GM23338 (cell line): ENCODE results near the gene SMYD1. TPM values are rescaled to one million over a fixed set of nuclear protein-coding genes. Genes with fewer than 3 reads are reported as not detected.

Experiments used
- ATAC-seq: fragments of 200-7000 bp; cut with Tn5 transposase; 3 replicates; pipeline ENCODE4 v1.9.1; 2020
- DNase-seq: peaks from one replicate; pipeline ENCODE4 v3.0.0-alpha.2; 2015; ENCODE audit warnings: low spot score
- H2AFZ ChIP-seq: fragments of 200-600 bp; sonication (generic); 2 replicates; pipeline ENCODE4 v1.8.0; 2016; ENCODE audit warnings: antibody characterized with exemption, mild to moderate bottlenecking, moderate library complexity
- H3F3A ChIP-seq: fragments of 200-600 bp; sonication (generic); replicated peaks from 2 replicates; pipeline ENCODE4 v1.8.0; 2017; ENCODE audit warnings: antibody characterized with exemption, mixed run types, low read depth
- H3K27ac ChIP-seq: fragments of 200-600 bp; sonication (generic); 2 replicates; pipeline ENCODE4 v1.6.1; 2016; ENCODE audit warnings: low read depth
- H3K27me3 ChIP-seq: fragments of 200-600 bp; sonication (generic); 2 replicates; pipeline ENCODE4 v1.8.0; 2016; ENCODE audit warnings: mild to moderate bottlenecking, mixed run types, moderate library complexity; ENCODE audit not compliant: insufficient read depth
- H3K36me3 ChIP-seq: fragments of 200-600 bp; sonication (generic); 2 replicates; pipeline ENCODE4 v1.8.0; 2016; ENCODE audit warnings: mild to moderate bottlenecking; ENCODE audit not compliant: insufficient read depth
- H3K4me1 ChIP-seq: fragments of 200-600 bp; sonication (generic); 2 replicates; pipeline ENCODE4 v1.8.0; 2016; ENCODE audit warnings: mild to moderate bottlenecking, moderate library complexity; ENCODE audit not compliant: insufficient read depth
- H3K4me2 ChIP-seq: fragments of 200-600 bp; sonication (generic); 2 replicates; pipeline ENCODE4 v1.7.1; 2017; ENCODE audit warnings: mixed run types
- H3K4me3 ChIP-seq: fragments of 200-600 bp; sonication (generic); 2 replicates; pipeline ENCODE4 v1.6.1; 2016; ENCODE audit warnings: mixed run types
- H3K79me2 ChIP-seq: fragments of 200-600 bp; sonication (generic); replicated peaks from 2 replicates; pipeline ENCODE4 v1.8.0; 2017; ENCODE audit warnings: mild to moderate bottlenecking; ENCODE audit not compliant: insufficient read depth
- H3K9me2 ChIP-seq: fragments of 200-600 bp; sonication (generic); 2 replicates; pipeline ENCODE4 v1.8.0; 2017; ENCODE audit not compliant: insufficient read depth
- H4K20me1 ChIP-seq: fragments of 200-600 bp; sonication (generic); replicated peaks from 2 replicates; pipeline ENCODE4 v1.8.0; 2017; ENCODE audit warnings: mild to moderate bottlenecking; ENCODE audit not compliant: insufficient read depth
- H3K27ac Mint-ChIP-seq: 2 replicates; pipeline ENCODE4 v1.8.0; 2020; ENCODE audit warnings: inconsistent platforms, mild to moderate bottlenecking, moderate library complexity, mixed read lengths
- H3K27me3 Mint-ChIP-seq: 3 replicates; pipeline ENCODE4 v1.8.0; 2022; ENCODE audit warnings: low read depth, mild to moderate bottlenecking, moderate library complexity, mixed read lengths, inconsistent platforms; ENCODE audit not compliant: insufficient read depth, poor library complexity
- H3K36me3 Mint-ChIP-seq: 3 replicates; pipeline ENCODE4 v1.8.0; 2021; ENCODE audit warnings: low read depth, mild to moderate bottlenecking, inconsistent platforms, moderate library complexity, mixed read lengths
- H3K4me1 Mint-ChIP-seq: 3 replicates; pipeline ENCODE4 v1.8.0; 2020; ENCODE audit warnings: mild to moderate bottlenecking, inconsistent platforms, mixed read lengths
- H3K4me3 Mint-ChIP-seq: 3 replicates; pipeline ENCODE4 v1.8.0; 2021; ENCODE audit warnings: moderate library complexity, mild to moderate bottlenecking, inconsistent platforms, mixed read lengths
- H3K9me3 Mint-ChIP-seq: 3 replicates; pipeline ENCODE4 v1.8.0; 2020; ENCODE audit warnings: moderate library complexity, mild to moderate bottlenecking, inconsistent platforms, mixed read lengths
- CREB1 ChIP-seq: fragments of 250-450 bp; sonication (Bioruptor Pico); IDR thresholded peaks from 2 replicates; pipeline ENCODE4 v1.5.0; 2020; ENCODE audit warnings: low read depth, mild to moderate bottlenecking, moderate library complexity
- CTCF ChIP-seq, 2 experiments: fragments of 200-600 bp in 1 of 2; sonication (generic) in 1 of 2; conservative IDR thresholded peaks; 2 replicates each; pipeline versions ENCODE4 v1.5.1 to v1.6.1; 2016 to 2017; ENCODE audit warnings: antibody characterized with exemption in 2 of 2, low read depth in 2 of 2, mild to moderate bottlenecking in 2 of 2, moderate library complexity in 1 of 2
- JUNB ChIP-seq: IDR thresholded peaks from one replicate; pipeline ENCODE4 v1.6.1; 2016; ENCODE audit warnings: antibody characterized with exemption; ENCODE audit not compliant: unreplicated experiment
- ZNF462 ChIP-seq: fragments of 250-450 bp; sonication (Bioruptor Pico); IDR thresholded peaks from 2 replicates; pipeline ENCODE4 v1.5.0; 2020; ENCODE audit warnings: mild to moderate bottlenecking, moderate library complexity
- polyA plus RNA-seq: library from polyadenylated mRNA; unstranded; fragments of >200 nt; fragmentation: Nextera tagmentation; extraction: Ambion mirVana; gene quantifications from 2 replicates; pipeline ENCODE4 v1.2.1, GENCODE V29; 2016
- total RNA-seq: library from RNA; depleted of rRNA; stranded (reverse); fragments of >200 nt; shearing (Covaris generic); gene quantifications from 2 replicates; pipeline ENCODE4 v1.2.3, GENCODE V29; 2014

Gene SMYD1
- total and polyA plus RNA-seq, 2 experiments from 2014 or later = 0.07 TPM; not detected in 1

- Histone ChIP-seq H3K4me3 (no peak overlapping the region), H3F3A (no peaks in the 10 kb centered on the region), H4K20me1 (no peaks in the 10 kb centered on the region; the same call in 1 of the 2 replicates), H3K4me2 (no peak overlapping the region), H3K4me1 (peaks cover 11% of the 10 kb centered on the region), H3K27ac (no peak overlapping the region), H3K9me2 (no peaks in the 10 kb centered on the region), H3K27me3 (no peaks in the 10 kb centered on the region), H3K36me3 (no peaks in the 10 kb centered on the region), H3K79me2 (peaks cover 21% of the 10 kb centered on the region), H2AFZ (0 out of 2 replicates have a peak overlapping the region, but pooled peaks have one; percentile 38)
- Mint-ChIP-seq H3K36me3 (peaks cover 3% of the 10 kb centered on the region; the same call in 1 of the 3 replicates), H3K4me3 (no peak overlapping the region), H3K9me3 (peaks cover 2% of the 10 kb centered on the region; the same call in 1 of the 3 replicates), H3K4me1 (peaks cover 25% of the 10 kb centered on the region), H3K27me3 (peaks cover 9% of the 10 kb centered on the region), H3K27ac (no peak overlapping the region)
- DNase-seq (no peak), ATAC-seq (no peak)
- TF ChIP-seq ZNF462 (CRISPR knock-in tag) = no peak
- TF ChIP-seq CREB1 (CRISPR knock-in tag) = no peak
- TF ChIP-seq CTCF (conservative IDR thresholded peaks at IDR 0.05; ENCODE audit: low read depth in 2 of 2) = no peak
- no peak for TF ChIP-seq JUNB
Measured at GRCh38 chr2:88058191-88058590, 9.4 kb upstream of the SMYD1 start.
